Uterus (tissue), 2 donors: ENCODE results near the gene MCUR1.

Experiments used
- CTCF ChIP-seq, 4 experiments: fragments of 200-600 bp in 2 of 4; fragments of 450-650 bp in 2 of 4; sonication (generic) in 2 of 4; IDR thresholded peaks; one replicate each; pipeline ENCODE4 v1.5.1; 2016 to 2019; ENCODE audit warnings: antibody characterized with exemption in 4 of 4, mild to moderate bottlenecking in 2 of 4, moderate library complexity in 1 of 4
- POLR2A ChIP-seq, 2 donors: fragments of 450-650 bp; IDR thresholded peaks; one replicate each; pipeline ENCODE4 v1.6.1; 2016; ENCODE audit warnings: antibody characterized with exemption in 2 of 2, mild to moderate bottlenecking in 1 of 2, moderate library complexity in 1 of 2

DNA sequence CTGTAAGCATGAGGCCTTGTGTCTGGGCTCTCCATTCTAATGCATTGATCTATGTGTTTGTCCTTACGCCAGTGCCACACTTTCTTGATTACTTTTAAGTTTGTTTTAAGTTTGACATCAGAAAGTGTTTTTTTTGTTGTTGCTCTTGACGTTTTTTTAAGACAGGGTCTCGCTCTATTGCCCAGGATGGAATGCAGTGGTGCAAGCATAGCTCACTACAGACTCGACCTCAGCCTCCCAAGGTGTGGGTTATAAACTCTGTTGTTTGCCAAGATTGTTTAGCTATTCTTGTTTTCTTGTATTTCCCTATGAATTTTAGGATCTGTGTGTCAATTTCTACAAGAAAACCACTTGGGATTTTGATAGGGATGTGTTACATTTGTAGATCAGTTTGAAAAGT is 5.6 kb downstream of the MCUR1 start:
- no peak for TF ChIP-seq CTCF (IDR thresholded peaks at IDR 0.05)
- no peak for TF ChIP-seq POLR2A (IDR thresholded peaks at IDR 0.05)
